Measurements from ENCODE around the gene MICU1. TPM values are rescaled to one million over a fixed set of nuclear protein-coding genes. Genes with fewer than 3 reads are reported as not detected.

MICU1 gene
- total RNA-seq, 1 donor from 2014 or later = 37.2 TPM

- Histone ChIP-seq H3K27me3 (ENCODE audit: control insufficient read depth, insufficient read depth, low read length) (no peaks in the 10 kb centered on the region), H3K4me3 (ENCODE audit: low read depth, low read length) (no peak overlapping the region), H3K36me3 (ENCODE audit: control insufficient read depth, insufficient read depth, low read length) (peaks cover 2% of the 10 kb centered on the region)
- peak; percentile 99 for TF ChIP-seq CTCF (IDR thresholded peaks at IDR 0.05; ENCODE audit: insufficient read depth, low read length, poor library complexity, severe bottlenecking)
- no peak for DNase-seq (ENCODE audit: low read depth)
Observed at GRCh38 chr10:72337039-72337629, 288.7 kb downstream of the MICU1 start.

- no peak overlapping the region for H3K4me3 ChIP-seq (ENCODE audit: low read depth, low read length)
- no peak for DNase-seq (ENCODE audit: low read depth)
- no peak for TF ChIP-seq CTCF (IDR thresholded peaks at IDR 0.05; ENCODE audit: insufficient read depth, low read length, poor library complexity, severe bottlenecking)
- no peaks in the 10 kb centered on the region for H3K27me3 ChIP-seq (ENCODE audit: control insufficient read depth, insufficient read depth, low read length)
- H3K36me3 ChIP-seq (ENCODE audit: control insufficient read depth, insufficient read depth, low read length) = peaks cover 2% of the 10 kb centered on the region
Observed at GRCh38 chr10:72336259-72337038, 289.4 kb downstream of the MICU1 start.

- no peak for DNase-seq (ENCODE audit: low read depth)
- TF ChIP-seq CTCF (IDR thresholded peaks at IDR 0.05; ENCODE audit: insufficient read depth, low read length, poor library complexity, severe bottlenecking) = no peak
- peaks cover 2% of the 10 kb centered on the region for H3K36me3 ChIP-seq (ENCODE audit: control insufficient read depth, insufficient read depth, low read length)
- H3K27me3 ChIP-seq (ENCODE audit: control insufficient read depth, insufficient read depth, low read length) = no peaks in the 10 kb centered on the region
- no peak overlapping the region for H3K4me3 ChIP-seq (ENCODE audit: low read depth, low read length)
Observed at GRCh38 chr10:72335394-72336258, 290.3 kb downstream of the MICU1 start.

- TF ChIP-seq CTCF (IDR thresholded peaks at IDR 0.05; ENCODE audit: insufficient read depth, low read length, poor library complexity, severe bottlenecking) = peak; percentile 45
- Histone ChIP-seq H3K36me3 (ENCODE audit: control insufficient read depth, insufficient read depth, low read length) (peaks cover 2% of the 10 kb centered on the region), H3K4me3 (ENCODE audit: low read depth, low read length) (no peak overlapping the region), H3K27me3 (ENCODE audit: control insufficient read depth, insufficient read depth, low read length) (no peaks in the 10 kb centered on the region)
- DNase-seq (ENCODE audit: low read depth) = peak; percentile 93
Observed at GRCh38 chr10:72334825-72335393, 291.0 kb downstream of the MICU1 start.

GRCh38 chr10:72334196-72334824 lies 291.6 kb downstream of the MICU1 start:
- H3K4me3 ChIP-seq (ENCODE audit: low read depth, low read length) = no peak overlapping the region
- TF ChIP-seq CTCF (IDR thresholded peaks at IDR 0.05; ENCODE audit: insufficient read depth, low read length, poor library complexity, severe bottlenecking) = no peak
- H3K27me3 ChIP-seq (ENCODE audit: control insufficient read depth, insufficient read depth, low read length) = no peaks in the 10 kb centered on the region
- DNase-seq (ENCODE audit: low read depth) = no peak
- peaks cover 2% of the 10 kb centered on the region for H3K36me3 ChIP-seq (ENCODE audit: control insufficient read depth, insufficient read depth, low read length)
